Measurements from ENCODE around the gene CUEDC1.

Gene CUEDC1

DNA sequence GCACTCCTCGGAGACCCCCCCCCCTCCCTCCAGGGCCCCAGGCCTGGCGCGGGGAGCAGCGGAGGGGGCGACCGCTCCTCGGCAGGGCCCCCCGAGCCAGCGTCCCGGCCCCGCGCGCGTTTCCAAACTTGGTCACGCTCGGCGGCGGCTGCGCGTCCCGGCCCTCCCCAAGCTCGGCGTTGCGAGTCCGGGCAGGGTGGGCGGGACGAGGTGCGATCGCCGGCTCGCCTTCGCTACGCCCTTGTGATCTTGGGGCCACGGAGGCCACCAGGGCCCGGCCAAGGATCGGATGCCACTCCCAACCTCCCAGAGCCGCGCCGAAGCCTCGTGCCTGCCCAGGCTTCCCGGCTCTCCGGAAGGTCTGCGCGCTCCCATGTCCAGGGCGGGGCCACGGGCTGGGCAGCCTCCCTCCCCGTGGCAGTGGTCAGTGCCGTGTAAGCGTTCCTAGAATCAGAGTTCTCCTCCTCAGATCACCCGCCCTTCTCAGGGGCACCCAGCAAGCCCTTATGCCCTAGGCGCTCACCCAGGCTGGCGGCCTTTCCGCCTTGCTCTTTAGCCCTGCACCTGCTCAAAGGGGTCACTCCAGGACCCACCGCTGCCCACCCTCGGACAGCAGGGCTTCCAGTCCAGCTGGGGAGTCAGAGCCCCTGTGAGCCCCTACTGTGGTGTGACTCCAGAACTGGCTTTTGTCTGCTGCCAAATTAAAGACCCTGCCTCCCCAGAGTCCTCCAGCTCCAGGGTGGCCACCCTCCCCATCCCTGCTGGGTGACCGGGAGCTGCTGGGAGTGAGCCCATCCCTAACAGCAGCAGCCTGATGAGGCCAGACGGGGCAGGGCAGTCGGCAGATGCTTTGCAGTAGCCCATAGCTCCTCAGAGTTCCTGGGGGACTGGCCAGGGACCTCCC lies 93.2 kb downstream of the CUEDC1 start:
- TF ChIP-seq, protein P1, sequence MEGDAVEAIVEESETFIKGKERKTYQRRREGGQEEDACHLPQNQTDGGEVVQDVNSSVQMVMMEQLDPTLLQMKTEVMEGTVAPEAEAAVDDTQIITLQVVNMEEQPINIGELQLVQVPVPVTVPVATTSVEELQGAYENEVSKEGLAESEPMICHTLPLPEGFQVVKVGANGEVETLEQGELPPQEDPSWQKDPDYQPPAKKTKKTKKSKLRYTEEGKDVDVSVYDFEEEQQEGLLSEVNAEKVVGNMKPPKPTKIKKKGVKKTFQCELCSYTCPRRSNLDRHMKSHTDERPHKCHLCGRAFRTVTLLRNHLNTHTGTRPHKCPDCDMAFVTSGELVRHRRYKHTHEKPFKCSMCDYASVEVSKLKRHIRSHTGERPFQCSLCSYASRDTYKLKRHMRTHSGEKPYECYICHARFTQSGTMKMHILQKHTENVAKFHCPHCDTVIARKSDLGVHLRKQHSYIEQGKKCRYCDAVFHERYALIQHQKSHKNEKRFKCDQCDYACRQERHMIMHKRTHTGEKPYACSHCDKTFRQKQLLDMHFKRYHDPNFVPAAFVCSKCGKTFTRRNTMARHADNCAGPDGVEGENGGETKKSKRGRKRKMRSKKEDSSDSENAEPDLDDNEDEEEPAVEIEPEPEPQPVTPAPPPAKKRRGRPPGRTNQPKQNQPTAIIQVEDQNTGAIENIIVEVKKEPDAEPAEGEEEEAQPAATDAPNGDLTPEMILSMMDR (conservative IDR thresholded peaks at IDR 0.05; ENCODE audit: low read length) = no peak
- peak overlapping the region; percentile 41 for H3K4me3 ChIP-seq (ENCODE audit: low read length)

DNA sequence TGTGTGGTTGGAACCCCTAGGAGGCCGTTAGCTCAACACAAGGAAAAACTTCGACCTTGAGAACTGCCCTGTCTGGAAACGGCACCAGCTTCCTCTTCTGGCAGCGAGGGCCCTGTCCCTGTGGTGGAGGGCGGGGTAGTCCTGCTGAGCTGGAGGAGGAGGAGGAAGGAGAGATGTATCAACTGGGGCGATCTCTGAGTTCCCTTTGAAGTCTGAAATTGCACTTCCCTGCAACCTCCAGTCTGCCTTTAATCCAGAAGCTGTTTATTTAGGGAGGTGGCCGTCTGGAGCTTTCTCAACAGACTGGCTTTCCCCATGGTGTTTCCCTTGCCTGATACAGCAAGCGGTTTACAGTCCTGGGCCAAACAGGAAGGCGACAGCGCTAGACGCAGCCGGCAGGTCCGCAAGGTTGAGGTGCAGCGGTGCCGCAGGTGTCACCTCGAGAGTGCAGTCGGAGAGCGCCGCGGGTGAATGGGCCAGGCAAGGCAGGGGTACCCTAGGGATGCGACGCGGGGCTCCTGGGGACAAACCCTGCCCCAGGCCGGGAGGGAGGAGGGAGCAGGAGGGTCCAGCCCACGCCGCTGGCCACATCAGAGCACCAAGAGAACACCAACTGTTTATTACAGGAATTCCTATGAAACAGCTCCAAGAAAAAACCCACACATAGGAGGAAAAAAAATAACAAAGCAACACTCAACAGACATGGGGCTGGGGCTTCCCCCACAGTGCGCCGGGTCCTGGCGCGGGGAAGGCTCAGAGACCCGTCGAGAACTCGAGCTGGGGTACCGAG lies 94.0 kb downstream of the CUEDC1 start:
- peak overlapping the region; percentile 33 for H3K4me3 ChIP-seq (ENCODE audit: low read length)
- peak; percentile 41 for DNase-seq (ENCODE audit: low read depth)
- TF ChIP-seq, protein P1 (conservative IDR thresholded peaks at IDR 0.05; ENCODE audit: low read length) = no peak

More for the DNA sequence above, 93.2 kb downstream of the CUEDC1 start:
- DNase-seq (ENCODE audit: low read depth) = peak; percentile 41

DNA sequence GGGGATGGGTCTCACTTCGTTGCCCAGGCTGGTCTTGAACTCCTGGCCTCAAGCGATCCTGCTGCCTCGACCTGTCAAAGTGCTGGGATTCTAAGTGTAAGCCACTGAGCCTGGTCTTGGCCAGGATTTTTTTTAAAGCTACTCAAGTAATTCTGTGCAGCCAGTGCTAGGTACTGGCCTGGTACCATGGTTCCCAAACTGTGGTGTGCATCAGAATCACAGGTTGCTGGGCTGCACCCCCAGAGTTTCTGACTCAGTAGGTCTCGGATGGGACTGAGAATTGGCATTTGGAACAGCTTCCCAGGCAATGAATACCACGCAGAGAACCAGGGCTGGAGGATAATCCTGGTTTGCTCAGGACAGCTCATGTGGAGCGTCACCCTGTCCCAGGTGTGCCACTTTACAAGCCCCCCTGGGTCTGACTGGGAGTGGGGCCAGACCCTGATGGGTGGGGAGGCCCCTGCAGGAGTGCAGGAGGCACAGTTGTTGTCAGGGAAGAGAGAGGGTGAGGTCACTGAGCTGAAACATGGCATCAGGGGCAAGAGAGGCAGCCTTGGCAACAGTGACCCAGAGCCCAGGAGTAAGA lies 94.7 kb downstream of the CUEDC1 start:
- DNase-seq (ENCODE audit: low read depth) = no peak
- H3K4me3 ChIP-seq (ENCODE audit: low read length) = no peak overlapping the region
- TF ChIP-seq, protein P1 (conservative IDR thresholded peaks at IDR 0.05; ENCODE audit: low read length) = no peak

DNA sequence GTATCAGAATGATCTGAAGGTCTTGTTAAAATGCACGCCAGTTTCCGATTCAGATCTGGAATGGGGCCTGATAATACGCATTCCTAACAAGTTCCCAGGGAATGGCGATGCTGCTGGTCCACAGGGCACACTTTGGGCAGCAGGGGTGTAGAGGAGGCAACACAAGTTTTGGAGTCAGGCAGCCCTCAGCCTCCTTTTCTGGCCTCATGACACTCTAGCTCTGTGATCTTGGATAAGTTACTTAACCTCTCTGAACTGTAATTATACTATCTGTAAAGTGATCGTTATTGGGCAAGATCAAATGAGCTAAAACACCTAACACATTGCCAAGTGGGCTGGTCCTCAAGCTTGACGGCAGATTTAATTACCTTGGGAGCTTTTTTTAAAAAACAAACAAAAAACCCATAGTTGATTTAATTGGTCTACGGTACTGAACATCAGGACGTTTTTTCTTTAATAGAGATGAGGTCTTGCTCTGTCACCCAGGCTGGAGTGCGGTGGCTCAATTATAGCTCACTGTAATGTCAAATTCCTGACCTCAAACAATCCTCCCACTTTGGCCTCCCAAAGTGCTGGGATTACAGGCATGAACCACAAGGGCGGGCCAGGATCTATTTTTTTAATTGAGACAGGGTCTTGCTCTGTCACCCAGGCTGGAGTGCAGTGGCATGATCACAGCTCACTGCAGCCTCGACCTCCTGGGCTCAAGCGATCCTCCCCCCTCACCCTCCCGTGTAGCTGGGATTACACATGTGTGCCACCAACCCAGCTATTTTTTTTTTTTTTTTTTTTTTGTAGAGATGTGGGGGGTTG lies 95.4 kb downstream of the CUEDC1 start:
- no peak overlapping the region for H3K4me3 ChIP-seq (ENCODE audit: low read length)
- DNase-seq (ENCODE audit: low read depth) = no peak
- TF ChIP-seq, protein P1 (conservative IDR thresholded peaks at IDR 0.05; ENCODE audit: low read length) = no peak

DNA sequence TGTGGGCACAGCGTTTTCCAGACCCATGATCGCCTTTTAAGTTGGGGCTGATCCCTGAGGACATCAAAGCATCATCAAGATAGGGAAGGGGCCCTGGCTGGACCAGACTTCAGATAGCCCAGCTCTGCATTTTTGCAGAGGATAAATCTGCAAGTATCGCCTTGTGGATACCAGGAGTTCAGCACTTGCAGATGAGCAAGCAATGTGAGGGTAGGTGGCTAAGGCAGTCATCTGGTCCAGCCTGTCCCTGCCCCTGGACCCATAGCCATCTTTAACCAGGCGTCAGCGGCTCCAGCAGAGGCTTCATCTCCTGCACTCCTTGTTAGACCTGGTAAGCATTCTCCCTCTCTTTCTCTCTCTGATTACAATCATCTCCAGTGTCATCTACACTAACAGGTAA lies 96.4 kb downstream of the CUEDC1 start:
- TF ChIP-seq, protein P1 (conservative IDR thresholded peaks at IDR 0.05; ENCODE audit: low read length) = no peak
- no peak overlapping the region for H3K4me3 ChIP-seq (ENCODE audit: low read length)
- no peak for DNase-seq (ENCODE audit: low read depth)

DNA sequence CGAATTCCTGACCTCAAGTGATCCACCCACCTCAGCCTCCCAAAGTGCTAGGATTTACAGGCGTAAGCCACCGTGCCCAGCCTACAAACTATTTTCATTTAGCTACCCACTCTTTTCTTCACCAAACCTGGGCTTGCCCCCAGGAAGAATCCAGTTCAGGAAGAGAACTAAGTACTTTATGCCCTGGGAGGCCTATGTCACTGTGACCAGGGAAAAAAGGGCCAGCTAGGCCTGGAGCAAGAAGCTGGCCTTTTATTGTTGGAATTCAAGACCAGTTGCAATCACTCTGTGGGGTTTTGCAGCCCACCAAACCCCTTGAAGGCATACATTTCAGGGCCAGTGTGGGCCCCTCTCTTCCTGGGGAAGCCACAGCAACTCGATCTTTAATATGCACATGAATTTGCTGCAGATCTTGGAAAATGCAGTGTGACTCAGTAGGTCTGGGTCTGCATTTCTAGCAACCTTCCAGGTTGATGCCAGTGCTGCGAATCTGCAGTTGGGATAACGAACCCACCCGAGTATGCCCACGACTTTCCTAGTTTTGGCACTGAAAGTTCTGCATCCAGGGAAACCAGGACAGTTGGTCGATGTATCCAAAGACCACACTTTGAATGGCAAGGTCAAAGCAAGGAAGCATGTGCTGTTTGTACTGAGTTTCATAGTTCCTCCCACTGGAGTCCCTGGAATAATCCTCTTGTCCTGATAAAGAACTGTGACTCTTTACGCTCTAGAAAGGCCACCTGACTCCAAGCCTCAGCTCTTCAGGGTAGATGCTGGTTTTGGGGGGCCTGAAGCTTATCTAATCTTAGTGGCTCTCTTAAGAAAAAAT lies 98.2 kb downstream of the CUEDC1 start:
- TF ChIP-seq, protein P1 (conservative IDR thresholded peaks at IDR 0.05; ENCODE audit: low read length) = no peak
- no peak for DNase-seq (ENCODE audit: low read depth)
- H3K4me3 ChIP-seq (ENCODE audit: low read length) = no peak overlapping the region

Measured in AG10803 (cell line).